RPMI7951 (cell line): ENCODE data around the gene HSD11B1L. TPM values are rescaled to one million over a fixed set of nuclear protein-coding genes. Genes with fewer than 3 reads are reported as not detected.
"Not testable (repeated sequence)": the region's sequence is repeated elsewhere in the genome, so short reads cannot be mapped to it uniquely, and the experiment has no call there.

Experiments
- DNase-seq: peaks from one replicate; pipeline ENCODE4 v3.0.0-alpha.2; 2012; ENCODE audit warnings: low read depth
- total RNA-seq: library from RNA; depleted of rRNA; stranded (reverse); fragments of >200 nt; shearing (Covaris generic); gene quantifications from 2 replicates; pipeline ENCODE4 v1.2.3, GENCODE V29; 2014

Gene HSD11B1L
- total RNA-seq, 1 experiment from 2014 or later = 9.5 TPM

- DNase-seq = no peak
Measured at GRCh38 chr19:5698635-5699422, 18.0 kb downstream of the HSD11B1L start.

GRCh38 chr19:5700455-5701092 lies 19.7 kb downstream of the HSD11B1L start:
- DNase-seq = no peak

- DNase-seq = not testable (repeated sequence)
Measured at GRCh38 chr19:5702053-5702410, 21.2 kb downstream of the HSD11B1L start.

- DNase-seq = no peak
Measured at GRCh38 chr19:5703819-5704818, 23.3 kb downstream of the HSD11B1L start.

GRCh38 chr19:5705552-5705951 lies 24.7 kb downstream of the HSD11B1L start:
- no peak for DNase-seq

GRCh38 chr19:5706876-5707573 lies 26.2 kb downstream of the HSD11B1L start:
- DNase-seq = no peak

- no peak for DNase-seq
Measured at GRCh38 chr19:5707576-5708575, 27.0 kb downstream of the HSD11B1L start.

GRCh38 chr19:5711025-5711424 lies 30.2 kb downstream of the HSD11B1L start:
- DNase-seq = no peak

GRCh38 chr19:5711713-5712161 lies 30.9 kb downstream of the HSD11B1L start:
- DNase-seq = no peak

- DNase-seq = no peak
Measured at GRCh38 chr19:5713228-5713627, 32.4 kb downstream of the HSD11B1L start.

- no peak for DNase-seq
Measured at GRCh38 chr19:5714816-5715215, 34.0 kb downstream of the HSD11B1L start.

GRCh38 chr19:5717215-5717935 lies 36.5 kb downstream of the HSD11B1L start:
- DNase-seq = no peak

- peak; percentile 32 for DNase-seq
Measured at GRCh38 chr19:5718037-5718578, 37.3 kb downstream of the HSD11B1L start.

GRCh38 chr19:5718579-5719273 lies 37.9 kb downstream of the HSD11B1L start:
- DNase-seq = peak; percentile 64

- DNase-seq = peak; percentile 37
Measured at GRCh38 chr19:5719274-5719960, 38.6 kb downstream of the HSD11B1L start.

GRCh38 chr19:5719961-5720790 lies 39.3 kb downstream of the HSD11B1L start, which contains the start of the genes CATSPERD and LONP1:
Gene CATSPERD, plus strand, starts transcription at chr19:5720637. Its CDS starts 101 bp downstream, at chr19:5720738.
Gene LONP1, minus strand, starts transcription at chr19:5720146. Its CDS starts 14 bp downstream, at chr19:5720132.
- peak; percentile 98 for DNase-seq
